HG03469 (cell line): ENCODE data around the gene MED13L.

ENCODE experiments used
- ATAC-seq: cut with Tn5 transposase; IDR thresholded peaks from one replicate; pipeline ENCODE4 v1.9.1; 2021; ENCODE audit warnings: mild to moderate bottlenecking, moderate library complexity, moderate number of reproducible peaks; ENCODE audit not compliant: unreplicated experiment

The MED13L gene

GRCh38 chr12:115926037-115926670, 351.3 kb downstream of the MED13L start:
- no peak for ATAC-seq

GRCh38 chr12:115923851-115924250, 353.6 kb downstream of the MED13L start:
- no peak for ATAC-seq

- ATAC-seq, result no peak
These were observed 354.4 kb downstream of the MED13L start for GRCh38 chr12:115922952-115923564.

GRCh38 chr12:115920395-115921183, 356.9 kb downstream of the MED13L start:
- no peak for ATAC-seq

- ATAC-seq, result no peak
These were observed 358.7 kb downstream of the MED13L start for GRCh38 chr12:115918763-115919162.

- ATAC-seq, result no peak
These were observed 360.4 kb downstream of the MED13L start for GRCh38 chr12:115916910-115917668.

- no peak for ATAC-seq
These were observed 363.4 kb downstream of the MED13L start for GRCh38 chr12:115914122-115914521.

GRCh38 chr12:115912440-115912839, 365.1 kb downstream of the MED13L start:
- ATAC-seq, result no peak

- no peak for ATAC-seq
These were observed 366.1 kb downstream of the MED13L start for GRCh38 chr12:115911360-115911759.

GRCh38 chr12:115910057-115910456, 367.4 kb downstream of the MED13L start:
- no peak for ATAC-seq
